Brain pericyte (primary cell): ENCODE measurements around the gene PCDHGA11.
"Not testable (repeated sequence)": the region's sequence is repeated elsewhere in the genome, so short reads cannot be mapped to it uniquely, and the experiment has no call there.

Source experiments
- DNase-seq: peaks from one replicate; pipeline ENCODE4 v3.0.0-alpha.2; 2012; ENCODE audit warnings: low read depth, low spot score

PCDHGA11 gene

DNA sequence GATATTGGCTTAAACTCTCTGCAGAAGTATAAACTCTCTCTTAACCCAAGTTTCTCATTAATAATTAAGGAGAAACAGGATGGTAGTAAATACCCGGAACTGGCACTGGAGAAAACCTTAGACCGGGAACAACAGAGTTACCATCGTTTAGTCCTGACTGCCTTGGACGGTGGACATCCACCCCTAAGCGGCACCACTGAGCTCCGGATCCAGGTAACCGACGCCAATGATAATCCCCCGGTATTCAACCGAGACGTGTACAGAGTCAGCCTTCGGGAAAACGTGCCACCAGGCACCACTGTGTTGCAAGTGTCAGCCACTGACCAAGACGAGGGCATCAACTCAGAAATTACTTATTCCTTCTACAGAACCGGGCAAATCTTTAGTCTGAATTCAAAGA lies 22.2 kb upstream of the PCDHGA11 start:
- no peak for DNase-seq

DNA sequence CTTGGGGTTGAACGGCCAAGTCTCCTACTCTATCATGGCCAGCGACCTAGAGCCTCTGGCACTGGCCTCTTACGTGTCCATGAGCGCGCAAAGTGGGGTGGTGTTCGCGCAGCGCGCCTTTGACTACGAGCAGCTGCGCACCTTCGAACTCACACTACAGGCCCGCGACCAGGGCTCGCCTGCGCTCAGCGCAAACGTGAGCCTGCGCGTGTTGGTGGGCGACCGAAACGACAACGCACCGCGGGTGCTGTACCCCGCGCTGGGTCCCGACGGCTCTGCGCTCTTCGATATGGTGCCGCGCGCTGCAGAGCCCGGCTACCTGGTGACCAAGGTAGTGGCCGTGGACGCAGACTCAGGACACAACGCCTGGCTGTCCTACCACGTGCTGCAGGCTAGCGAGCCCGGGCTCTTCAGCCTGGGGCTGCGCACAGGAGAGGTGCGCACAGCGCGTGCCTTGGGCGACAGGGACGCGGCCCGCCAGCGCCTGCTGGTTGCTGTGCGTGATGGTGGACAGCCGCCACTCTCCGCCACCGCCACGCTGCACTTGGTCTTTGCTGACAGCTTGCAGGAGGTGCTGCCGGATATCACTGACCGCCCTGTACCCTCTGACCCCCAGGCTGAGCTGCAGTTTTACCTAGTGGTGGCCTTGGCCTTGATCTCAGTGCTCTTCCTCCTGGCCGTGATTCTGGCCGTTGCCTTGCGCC lies 21.1 kb upstream of the PCDHGA11 start:
- DNase-seq = no peak

- no peak for DNase-seq
These were observed 18.2 kb upstream of the PCDHGA11 start, which contains the start of gene PCDHGA9 for GRCh38 chr5:141402553-141403243. Gene PCDHGA9 (plus strand): TSS chr5:141402778. CDS start chr5:141402953, 175 bp downstream.

GRCh38 chr5:141403387-141403786 lies 17.5 kb upstream of the PCDHGA11 start:
- no peak for DNase-seq

- not testable (repeated sequence) for DNase-seq
These were observed 12.9 kb upstream of the PCDHGA11 start, which contains the start of gene PCDHGB6 for GRCh38 chr5:141407790-141408505. Gene PCDHGB6 (plus strand): TSS chr5:141408021. CDS start chr5:141408203, 182 bp downstream.

DNA sequence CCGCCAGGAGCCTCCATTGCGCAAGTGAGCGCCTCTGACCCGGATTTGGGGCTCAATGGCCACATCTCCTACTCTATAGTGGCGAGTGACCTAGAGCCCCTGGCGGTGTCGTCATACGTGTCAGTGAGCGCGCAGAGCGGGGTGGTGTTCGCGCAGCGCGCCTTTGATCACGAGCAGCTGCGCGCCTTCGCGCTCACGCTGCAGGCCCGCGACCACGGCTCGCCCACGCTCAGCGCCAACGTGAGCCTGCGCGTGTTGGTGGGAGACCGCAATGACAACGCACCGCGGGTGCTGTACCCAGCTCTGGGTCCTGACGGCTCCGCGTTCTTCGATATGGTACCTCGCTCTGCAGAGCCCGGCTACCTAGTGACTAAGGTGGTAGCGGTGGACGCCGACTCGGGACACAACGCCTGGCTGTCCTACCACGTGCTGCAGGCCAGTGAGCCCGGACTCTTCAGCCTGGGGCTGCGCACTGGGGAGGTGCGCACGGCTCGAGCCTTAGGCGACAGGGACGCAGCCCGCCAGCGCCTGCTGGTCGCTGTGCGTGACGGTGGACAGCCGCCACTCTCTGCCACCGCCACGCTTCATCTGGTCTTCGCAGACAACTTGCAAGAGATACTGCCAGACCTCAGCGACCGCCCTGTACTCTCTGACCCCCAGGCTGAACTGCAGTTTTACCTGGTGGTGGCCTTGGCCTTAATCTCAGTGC lies 11.1 kb upstream of the PCDHGA11 start:
- DNase-seq = no peak

DNA sequence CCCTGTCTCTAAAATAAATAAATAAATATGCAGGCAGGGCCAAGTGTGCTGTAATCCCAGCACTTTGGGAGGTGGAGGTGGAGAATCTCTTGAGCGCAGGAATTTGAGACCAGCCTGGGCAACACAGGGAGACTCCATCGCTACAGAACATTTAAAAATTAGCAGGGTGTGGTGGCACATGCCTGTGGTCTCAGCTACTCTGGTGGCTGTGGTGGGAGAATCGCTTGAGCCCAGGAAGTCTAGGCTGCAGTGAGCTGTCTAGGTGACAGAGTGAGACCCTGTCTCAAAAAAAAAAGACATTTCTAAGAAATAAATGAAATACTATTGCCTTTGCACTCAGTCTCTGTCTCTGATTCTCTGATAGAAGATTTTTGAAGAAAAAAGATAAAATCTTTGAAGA lies 9.3 kb upstream of the PCDHGA11 start:
- DNase-seq = no peak

GRCh38 chr5:141412854-141413539 lies 7.9 kb upstream of the PCDHGA11 start, which contains the start of gene PCDHGA10:
Gene PCDHGA10 (plus strand): TSS chr5:141412987. CDS start chr5:141413176, 189 bp downstream.
- no peak for DNase-seq

GRCh38 chr5:141413540-141414069 lies 7.2 kb upstream of the PCDHGA11 start:
- no peak for DNase-seq

GRCh38 chr5:141414548-141415274 lies 6.1 kb upstream of the PCDHGA11 start:
- DNase-seq = not testable (repeated sequence)

GRCh38 chr5:141415275-141415618 lies 5.6 kb upstream of the PCDHGA11 start:
- DNase-seq = not testable (repeated sequence)

DNA sequence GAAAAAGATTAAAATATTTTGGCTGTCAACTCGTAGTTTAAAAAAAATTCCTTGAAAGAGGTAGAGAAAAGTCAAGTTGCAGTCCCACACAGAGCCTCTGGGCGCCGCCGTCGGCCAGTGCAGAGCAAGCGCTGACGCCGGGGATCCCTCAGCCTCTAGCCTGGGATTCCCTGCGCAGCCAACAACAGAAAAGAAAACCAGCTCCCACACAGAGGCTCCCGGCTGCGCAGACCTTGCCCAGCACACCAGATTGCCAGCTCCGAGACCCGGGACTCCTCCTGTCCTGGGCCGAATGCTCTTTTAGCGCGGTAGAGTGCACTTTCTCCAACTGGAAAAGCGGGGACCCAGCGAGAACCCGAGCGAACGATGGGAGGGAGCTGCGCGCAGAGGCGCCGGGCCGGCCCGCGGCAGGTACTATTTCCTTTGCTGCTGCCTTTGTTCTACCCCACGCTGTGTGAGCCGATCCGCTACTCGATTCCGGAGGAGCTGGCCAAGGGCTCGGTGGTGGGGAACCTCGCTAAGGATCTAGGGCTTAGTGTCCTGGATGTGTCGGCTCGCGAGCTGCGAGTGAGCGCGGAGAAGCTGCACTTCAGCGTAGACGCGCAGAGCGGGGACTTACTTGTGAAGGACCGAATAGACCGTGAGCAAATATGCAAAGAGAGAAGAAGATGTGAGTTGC lies 3.2 kb upstream of the PCDHGA11 start, which contains the start of gene PCDHGB7:
Gene PCDHGB7, plus strand, starts transcription at position 184 of the 679 bp plus-strand sequence. Its CDS starts 183 bp downstream, at position 367.
- peak; percentile 18 for DNase-seq

GRCh38 chr5:141419074-141419880 lies 1.6 kb upstream of the PCDHGA11 start:
- no peak for DNase-seq

DNA sequence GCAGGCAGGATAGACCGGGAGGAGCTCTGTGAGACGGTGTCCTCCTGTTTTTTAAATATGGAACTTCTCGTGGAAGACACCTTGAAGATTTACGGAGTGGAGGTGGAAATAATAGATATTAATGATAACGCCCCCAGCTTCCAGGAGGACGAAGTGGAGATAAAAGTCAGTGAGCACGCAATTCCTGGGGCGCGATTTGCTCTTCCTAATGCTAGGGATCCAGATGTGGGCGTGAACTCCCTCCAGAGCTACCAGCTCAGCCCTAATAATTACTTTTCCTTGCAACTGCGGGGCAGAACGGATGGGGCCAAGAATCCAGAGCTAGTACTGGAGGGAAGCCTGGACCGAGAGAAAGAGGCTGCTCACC lies 621 bp downstream of the PCDHGA11 start:
- DNase-seq = no peak

GRCh38 chr5:141422742-141423291 lies 2.0 kb downstream of the PCDHGA11 start:
- no peak for DNase-seq

DNA sequence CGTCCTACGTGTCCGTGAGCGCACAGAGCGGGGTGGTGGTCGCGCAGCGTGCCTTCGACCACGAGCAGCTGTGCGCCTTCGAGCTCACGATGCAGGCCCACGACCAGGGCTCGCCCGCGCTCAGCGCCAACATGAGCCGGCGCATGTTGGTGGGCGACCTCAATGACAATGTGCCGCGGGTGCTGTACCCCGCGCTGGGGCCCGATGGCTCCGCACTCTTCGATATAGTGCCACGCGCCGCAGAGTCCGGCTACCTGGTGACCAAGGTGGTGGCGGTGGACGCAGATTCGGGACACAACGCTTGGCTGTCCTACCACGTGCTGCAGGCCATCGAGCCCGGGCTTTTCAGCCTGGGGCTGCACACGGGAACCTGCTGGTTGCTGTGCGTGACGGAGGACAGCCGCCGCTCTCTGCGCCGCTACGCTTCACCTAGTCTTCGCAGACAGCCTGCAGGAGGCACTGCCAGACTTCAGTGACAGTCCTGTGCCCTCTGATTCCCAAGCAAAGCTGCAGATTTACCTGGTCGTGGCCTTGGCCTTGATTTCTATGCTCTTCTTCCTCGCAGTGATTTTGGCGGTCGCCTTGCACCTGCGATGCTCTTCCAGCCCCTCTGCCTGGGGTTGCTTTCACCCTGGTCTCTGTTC lies 7.1 kb downstream of the PCDHGA11 start:
- DNase-seq = no peak

DNA sequence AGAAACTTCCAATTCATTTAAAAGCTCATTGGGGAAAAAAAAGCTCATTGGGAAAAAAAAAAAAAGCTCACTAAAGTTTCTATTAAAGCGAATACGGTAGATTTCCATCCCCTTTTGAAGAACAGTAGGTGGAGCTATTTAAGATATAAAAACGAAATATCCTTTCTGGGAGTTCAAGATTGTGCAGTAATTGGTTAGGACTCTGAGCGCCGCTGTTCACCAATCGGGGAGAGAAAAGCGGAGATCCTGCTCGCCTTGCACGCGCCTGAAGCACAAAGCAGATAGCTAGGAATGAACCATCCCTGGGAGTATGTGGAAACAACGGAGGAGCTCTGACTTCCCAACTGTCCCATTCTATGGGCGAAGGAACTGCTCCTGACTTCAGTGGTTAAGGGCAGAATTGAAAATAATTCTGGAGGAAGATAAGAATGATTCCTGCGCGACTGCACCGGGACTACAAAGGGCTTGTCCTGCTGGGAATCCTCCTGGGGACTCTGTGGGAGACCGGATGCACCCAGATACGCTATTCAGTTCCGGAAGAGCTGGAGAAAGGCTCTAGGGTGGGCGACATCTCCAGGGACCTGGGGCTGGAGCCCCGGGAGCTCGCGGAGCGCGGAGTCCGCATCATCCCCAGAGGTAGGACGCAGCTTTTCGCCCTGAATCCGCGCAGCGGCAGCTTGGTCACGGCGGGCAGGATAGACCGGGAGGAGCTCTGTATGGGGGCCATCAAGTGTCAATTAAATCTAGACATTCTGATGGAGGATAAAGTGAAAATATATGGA lies 9.7 kb downstream of the PCDHGA11 start, which contains the start of gene PCDHGA12:
Gene PCDHGA12, plus strand, starts transcription at position 176 of the 782 bp plus-strand sequence. Its CDS starts 253 bp downstream, at position 429.
- DNase-seq = peak; percentile 68
